GM13977 (cell line): ENCODE data around the gene MIF.
"Not testable (repeated sequence)": the region's sequence is repeated elsewhere in the genome, so short reads cannot be mapped to it uniquely, and the experiment has no call there.

Experiments used
- DNase-seq: peaks from one replicate; pipeline ENCODE4 v3.0.0; 2012; ENCODE audit warnings: low spot score
- in situ Hi-C: fragments of 300-500 bp; cut with MboI; formaldehyde crosslinking; loops from one replicate; pipeline ENCODE4 v1.12.0; 2022; ENCODE audit warnings: low sequenced_read_pairs, low pct_unique_long_range_greater_than_20kb, mixed read lengths, inconsistent platforms; ENCODE audit not compliant: unreplicated experiment
- TF ChIP-seq, protein P1 (sequence below): IDR thresholded peaks from 2 replicates; pipeline ENCODE4 v1.5.1; 2012; ENCODE audit warnings: mild to moderate bottlenecking, control low read depth; ENCODE audit not compliant: insufficient read depth; ENCODE audit errors: extremely low read depth, missing control alignments

Gene MIF

DNA sequence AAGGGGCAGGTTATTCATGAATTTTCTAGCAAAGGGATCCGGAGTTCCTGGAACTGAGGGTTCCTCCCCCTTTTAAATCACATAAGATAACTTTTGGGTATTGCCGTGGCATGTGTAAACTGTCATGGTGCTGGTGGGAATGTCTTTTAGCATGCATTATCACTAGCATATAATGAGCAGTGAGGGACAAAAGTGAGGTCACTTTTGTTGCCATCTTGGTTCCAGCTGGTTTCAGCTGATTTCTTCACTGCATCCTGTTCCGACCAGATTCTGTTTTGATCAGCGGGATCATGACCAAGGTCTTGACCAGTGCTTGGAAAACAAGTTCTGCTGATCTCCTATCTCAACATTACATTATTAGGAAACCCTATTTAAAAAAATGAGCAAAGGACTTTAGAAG is 7.4 kb downstream of the MIF start:
- in situ Hi-C loops: no loop called here
- TF ChIP-seq, protein P1, sequence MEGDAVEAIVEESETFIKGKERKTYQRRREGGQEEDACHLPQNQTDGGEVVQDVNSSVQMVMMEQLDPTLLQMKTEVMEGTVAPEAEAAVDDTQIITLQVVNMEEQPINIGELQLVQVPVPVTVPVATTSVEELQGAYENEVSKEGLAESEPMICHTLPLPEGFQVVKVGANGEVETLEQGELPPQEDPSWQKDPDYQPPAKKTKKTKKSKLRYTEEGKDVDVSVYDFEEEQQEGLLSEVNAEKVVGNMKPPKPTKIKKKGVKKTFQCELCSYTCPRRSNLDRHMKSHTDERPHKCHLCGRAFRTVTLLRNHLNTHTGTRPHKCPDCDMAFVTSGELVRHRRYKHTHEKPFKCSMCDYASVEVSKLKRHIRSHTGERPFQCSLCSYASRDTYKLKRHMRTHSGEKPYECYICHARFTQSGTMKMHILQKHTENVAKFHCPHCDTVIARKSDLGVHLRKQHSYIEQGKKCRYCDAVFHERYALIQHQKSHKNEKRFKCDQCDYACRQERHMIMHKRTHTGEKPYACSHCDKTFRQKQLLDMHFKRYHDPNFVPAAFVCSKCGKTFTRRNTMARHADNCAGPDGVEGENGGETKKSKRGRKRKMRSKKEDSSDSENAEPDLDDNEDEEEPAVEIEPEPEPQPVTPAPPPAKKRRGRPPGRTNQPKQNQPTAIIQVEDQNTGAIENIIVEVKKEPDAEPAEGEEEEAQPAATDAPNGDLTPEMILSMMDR: no peak

DNA sequence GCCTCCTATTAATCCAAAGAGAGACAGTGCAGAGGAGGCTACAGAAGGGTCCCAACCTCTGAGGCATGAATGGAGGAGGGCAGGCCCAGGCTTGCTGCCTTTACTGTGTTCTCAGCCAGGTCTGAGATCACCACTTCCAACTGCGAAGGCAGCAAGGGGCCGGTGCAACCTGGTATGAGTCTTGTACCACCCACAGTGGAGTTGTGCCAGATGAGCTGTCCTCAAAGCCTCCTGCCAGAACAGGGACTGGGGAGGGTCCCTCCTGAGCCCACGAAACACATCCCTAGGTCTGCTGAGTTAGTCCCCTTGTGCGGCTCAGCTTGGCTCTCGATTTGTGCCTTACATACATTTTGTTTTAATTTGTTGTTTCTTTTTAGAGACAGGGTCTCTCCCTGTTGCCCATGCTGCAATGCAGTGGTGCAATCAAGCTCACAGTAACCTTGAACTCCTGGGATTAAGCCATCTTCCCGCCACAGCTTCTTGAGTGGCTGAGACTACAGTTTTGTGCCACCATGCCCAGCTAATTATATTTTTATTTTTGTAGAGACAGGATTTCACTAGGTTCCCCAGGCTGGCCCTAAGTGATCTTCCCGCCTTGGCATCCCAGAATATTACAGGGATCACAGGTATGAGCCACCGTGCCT is 9.3 kb downstream of the MIF start:
- no peak for DNase-seq
- TF ChIP-seq, protein P1: no peak
- in situ Hi-C loops: no loop called here

More for the DNA sequence above, 7.4 kb downstream of the MIF start:
- no peak for DNase-seq

DNA sequence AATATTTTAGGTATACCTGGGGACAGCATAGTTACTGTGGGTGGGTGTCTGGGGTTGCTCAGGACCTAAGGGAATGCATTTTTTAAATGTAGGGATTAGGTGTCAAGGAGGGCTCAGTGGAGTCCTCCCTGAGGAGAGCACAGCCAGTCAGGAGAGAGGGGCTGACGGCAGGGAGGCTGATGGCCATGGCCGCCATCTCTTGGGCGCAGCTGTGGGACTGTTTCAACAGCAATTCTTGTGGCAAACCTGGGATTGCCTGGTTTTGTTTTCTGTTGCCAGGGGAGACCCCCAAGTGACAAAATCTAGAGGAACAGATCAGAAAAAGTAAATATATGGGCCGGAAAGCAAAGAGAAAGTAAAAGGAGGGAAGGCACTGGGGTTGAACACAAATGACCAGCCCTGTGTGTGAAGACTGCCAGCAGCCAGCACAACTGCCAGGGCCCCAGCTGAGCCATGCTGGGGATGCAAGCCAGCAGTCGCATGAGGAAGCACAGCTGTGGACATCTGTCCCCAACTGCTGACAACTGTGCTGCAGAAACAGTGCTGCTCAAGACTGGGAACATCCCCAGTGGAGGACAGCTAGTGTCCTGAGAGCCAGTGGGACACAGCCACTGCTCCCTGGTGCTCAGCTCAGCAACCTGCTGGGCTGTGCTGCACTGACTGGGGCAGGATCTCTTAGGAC is 10.5 kb downstream of the MIF start:
- DNase-seq: no peak
- in situ Hi-C loops: no loop called here
- TF ChIP-seq, protein P1: no peak

DNA sequence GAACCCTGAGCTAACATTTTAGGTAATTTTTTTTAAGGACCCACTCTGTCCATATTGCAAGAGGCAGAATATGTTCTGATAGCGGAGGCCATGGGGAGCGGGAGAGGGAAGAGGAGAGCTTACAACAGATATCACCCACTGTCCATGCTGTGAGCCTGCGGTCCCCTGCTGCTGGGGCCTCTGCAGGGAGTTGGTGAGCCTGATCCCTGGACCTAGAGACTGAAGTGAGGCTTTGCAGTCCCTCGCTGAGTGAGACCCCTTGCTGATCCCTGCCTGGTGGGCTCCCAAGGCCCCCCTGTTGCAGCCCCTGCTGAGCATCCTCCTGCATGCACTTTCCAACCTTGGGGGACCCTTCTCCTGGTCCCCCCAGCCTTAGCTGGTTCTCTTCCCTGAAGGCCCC is 12.5 kb downstream of the MIF start:
- TF ChIP-seq, protein P1: no peak
- in situ Hi-C loops: no loop called here
- DNase-seq: no peak

DNA sequence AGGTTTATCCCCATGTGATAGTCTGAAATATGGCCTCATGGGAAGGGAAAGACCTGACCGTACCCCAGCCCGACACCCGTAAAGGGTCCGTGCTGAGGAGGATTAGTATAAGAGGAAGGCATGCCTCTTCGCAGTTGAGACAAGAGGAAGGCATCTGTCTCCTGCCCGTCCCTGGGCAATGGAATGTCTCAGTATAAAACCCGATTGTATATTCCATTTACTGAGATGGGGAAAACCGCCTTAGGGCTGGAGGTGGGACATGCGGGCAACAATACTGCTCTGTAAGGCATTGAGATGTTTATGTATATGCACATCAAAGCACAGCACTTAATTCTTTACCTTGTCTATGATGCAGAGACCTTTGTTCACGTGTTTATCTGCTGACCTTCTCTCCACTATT is 13.2 kb downstream of the MIF start:
- DNase-seq, in situ Hi-C loops: not testable (repeated sequence)

DNA sequence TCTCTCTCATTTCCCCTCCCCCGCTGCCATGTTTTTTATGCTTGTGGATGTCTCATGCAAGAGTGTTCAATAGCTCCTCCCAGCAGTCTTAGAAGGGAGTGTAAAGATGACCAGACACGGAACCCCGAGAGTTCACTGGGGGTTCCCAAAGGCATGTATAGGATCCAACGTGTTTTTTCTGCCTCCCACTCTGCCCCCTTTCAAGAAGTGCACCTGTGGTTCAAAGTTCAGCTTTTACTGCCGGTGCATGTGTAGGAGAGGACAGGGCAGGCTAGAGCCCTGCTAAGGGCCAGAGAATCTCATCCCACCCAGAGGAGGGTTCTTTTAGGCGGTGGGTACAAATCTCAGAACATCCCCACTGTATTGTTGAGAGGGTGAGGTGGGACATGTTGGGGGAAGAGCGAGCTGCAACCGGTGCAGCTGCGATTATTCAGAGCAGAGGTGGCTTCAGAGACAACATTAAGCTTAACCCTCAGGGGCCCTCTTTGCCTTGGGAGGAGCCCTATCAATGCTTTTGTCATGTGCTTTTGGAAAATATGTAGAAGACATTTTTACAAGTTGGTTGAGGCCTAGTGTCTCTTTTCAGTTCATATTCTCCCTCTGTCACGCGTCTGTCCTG is 14.5 kb downstream of the MIF start:
- DNase-seq: no peak
- in situ Hi-C loops: no loop called here
- TF ChIP-seq, protein P1: no peak

DNA sequence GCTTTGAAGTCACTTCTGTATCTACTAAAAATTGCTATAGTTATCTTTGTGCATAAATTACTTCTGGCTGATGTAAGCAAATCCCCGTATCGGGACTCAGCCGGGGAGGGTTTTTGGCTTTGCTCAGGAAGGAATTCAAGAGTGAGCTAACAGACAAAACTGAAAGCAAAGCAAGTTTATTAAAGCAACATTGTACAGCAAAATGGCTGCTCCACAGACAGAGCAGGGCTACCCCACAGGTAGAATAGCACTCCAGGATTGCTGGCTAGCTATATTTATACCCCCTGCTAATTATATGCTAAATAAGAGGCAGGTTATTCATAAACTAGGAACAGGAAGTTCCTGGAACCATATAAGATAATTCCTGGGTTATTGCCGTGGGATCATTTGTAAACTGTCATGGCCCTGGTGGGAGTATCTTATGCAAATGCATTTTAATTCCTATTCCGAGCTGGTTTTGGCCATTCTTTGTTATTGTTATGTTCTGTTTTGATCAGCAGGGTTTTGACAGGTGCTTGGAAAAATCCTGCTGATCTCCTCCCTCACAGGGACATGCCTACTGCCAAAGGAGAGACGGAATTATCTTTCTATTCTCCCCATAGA is 15.2 kb downstream of the MIF start:
- TF ChIP-seq, protein P1: no peak

More for the DNA sequence above, 15.2 kb downstream of the MIF start:
- DNase-seq: no peak
- in situ Hi-C loops: no loop called here
